GM18507 (cell line): Measurements from ENCODE around the gene CD46.
"Not testable (repeated sequence)": the region's sequence is repeated elsewhere in the genome, so short reads cannot be mapped to it uniquely, and the experiment has no call there.

Experiments
- DNase-seq: peaks from one replicate; pipeline ENCODE4 v3.0.0; 2011; ENCODE audit warnings: low read depth; ENCODE audit not compliant: insufficient read length; ENCODE audit errors: extremely low spot score
- FAIRE-seq: peaks from 2 replicates; lab custom pipeline; 2011; peaks lifted over from hg19 to GRCh38; lab: Jason Lieb, UNC

The CD46 gene

GRCh38 chr1:207748737-207749528 is 2.9 kb upstream of the CD46 start:
- DNase-seq, result no peak
- FAIRE-seq, result no peak

DNA sequence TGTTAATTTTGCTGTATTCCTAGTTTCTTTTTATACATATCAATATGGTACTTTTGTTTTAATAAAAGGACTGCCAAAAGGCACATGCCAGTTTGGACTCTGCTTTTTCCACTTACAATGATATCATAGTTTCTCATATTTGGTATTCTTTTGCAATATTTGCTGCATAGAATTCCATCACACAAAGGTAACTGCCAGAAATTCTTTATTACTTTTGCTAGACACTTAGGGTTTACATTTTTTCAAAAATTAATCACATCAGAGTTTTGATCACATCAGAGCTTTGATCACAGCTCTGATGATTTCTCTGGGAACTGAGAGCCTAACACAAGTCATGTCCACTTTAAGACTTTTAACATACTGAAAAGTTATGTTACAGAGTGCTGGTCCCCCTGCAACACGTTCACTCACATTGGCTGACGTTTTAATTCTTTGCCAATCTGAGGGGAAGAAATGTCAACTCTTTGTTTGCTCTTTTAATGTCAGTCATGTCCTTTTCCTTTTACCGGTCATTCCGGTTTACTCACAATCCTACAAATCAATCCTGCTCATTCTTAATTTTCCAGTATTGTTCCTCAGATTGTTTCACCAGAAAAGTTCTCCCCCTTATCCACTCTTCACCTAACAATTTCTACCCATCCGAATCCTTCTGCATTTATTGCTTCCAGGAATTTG is 1.1 kb upstream of the CD46 start:
- no peak for DNase-seq
- peak; percentile 66 for FAIRE-seq

DNA sequence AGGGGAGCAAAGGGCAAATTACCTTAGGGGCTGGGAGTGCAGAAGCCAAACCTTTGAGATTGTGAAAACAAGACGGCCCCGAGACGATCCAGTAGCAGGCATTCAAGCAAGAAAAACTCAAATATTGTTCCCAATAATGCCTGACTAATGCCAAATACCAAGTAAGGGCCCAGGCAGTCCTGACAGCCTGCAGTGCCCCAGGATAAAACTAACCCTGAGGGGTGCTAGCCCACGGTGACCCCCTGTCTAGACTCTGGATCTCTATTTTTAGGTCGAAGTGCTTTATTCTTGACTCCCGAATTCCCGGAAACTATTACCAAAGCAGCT is 428 bp upstream of the CD46 start:
- not testable (repeated sequence) for FAIRE-seq, DNase-seq

GRCh38 chr1:207752456-207752998 is 673 bp downstream of the CD46 start:
- peak; percentile 5 for FAIRE-seq

GRCh38 chr1:207753611-207754010 is 1.8 kb downstream of the CD46 start:
- FAIRE-seq (no peak), DNase-seq (no peak)

More at GRCh38 chr1:207752456-207752998, 673 bp downstream of the CD46 start:
- DNase-seq, result no peak

DNA sequence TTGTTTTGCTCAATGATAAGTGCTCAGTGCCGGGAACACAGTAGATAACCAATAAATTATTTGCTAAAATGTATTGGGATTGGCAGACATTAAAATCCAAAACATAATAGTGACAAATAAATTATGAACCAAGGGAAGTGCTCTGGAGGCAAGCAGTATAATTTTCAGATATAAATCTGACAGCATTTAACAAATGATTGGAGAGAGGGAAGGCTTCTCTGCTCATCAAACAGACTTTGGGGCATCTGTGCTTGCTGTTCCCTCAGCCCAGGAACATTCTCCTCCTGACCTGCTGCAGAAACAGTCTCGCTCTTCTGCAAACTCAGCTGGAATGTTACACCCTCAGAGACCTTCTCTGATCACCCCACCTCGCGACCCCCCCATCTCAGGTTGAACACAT is 2.2 kb downstream of the CD46 start:
- no peak for FAIRE-seq
- DNase-seq, result no peak

DNA sequence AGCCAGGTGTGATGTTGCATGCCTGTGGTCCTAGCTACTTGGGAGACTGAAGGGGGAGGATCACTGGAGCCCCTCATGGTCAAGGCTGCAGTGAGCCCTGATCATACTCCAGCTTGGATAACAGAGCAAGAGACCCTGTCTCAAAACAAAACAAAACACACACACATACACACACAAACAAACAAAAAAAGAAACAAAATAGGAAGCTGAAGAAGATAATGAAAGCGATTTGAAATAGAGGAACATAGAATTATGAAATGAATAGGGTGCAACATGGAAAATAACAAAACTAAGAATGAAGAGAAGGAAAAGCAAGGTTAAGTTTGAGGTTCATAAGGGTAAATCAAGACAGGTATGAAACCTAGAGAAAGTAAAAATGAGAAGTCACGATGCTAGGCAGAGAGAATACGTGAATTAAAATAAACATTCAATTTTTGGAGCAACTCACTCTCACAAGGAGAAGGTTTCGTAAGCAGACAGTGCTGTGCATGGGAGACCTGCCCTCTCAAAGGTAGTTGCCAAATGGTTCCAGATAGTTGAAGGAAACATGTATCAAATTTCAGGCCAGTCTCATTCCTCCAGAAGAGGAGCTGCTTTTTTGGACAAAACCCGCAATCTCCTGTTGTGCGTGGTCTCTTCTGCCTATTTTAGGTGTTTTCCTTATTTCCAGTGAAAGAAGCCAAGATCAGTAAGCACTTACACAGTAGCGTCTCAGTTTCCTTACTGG is 3.3 kb downstream of the CD46 start:
- DNase-seq (no peak), FAIRE-seq (no peak)

DNA sequence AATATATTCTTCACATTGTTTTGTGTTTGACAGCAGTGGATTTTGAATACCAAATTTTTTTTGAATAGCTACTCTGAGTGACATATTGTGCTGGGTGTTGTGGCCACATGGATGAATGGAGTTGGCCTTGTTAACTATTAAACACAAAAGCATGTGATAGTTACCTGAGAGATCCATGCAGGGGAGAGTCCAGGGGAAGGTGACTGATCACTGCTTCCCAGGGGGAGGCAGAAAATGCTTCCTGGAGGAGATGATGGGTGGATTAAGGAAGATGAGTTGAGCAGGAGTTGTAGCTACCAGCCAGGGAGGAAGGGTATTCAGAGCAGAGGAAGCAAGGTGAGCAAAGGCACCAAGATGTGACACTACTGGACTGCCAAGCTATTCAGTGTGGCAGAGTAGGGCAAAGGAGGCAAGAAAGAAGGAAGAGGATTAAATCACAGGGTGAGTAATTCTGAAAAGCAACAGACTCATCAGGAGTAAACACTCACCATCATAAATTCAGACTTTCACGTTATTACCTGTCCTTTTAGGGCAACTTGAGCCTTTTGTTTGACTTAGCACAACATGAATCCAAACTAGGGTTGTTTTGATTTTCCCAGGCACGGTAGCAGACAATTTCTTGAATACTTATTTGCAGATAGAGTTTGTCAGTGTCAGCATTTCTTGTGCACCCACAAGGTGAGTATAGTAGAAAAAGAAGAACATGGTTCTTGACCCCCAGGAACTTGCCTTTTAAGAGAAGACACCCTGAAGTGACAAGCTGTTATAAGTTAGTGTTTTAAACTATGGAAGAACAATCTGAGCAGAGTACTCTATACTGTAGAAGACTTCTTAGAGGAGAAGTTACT is 4.2 kb downstream of the CD46 start:
- no peak for DNase-seq
- FAIRE-seq, result no peak

- FAIRE-seq (no peak), DNase-seq (no peak)
Observed at GRCh38 chr1:207762622-207763021, 10.8 kb downstream of the CD46 start.

DNA sequence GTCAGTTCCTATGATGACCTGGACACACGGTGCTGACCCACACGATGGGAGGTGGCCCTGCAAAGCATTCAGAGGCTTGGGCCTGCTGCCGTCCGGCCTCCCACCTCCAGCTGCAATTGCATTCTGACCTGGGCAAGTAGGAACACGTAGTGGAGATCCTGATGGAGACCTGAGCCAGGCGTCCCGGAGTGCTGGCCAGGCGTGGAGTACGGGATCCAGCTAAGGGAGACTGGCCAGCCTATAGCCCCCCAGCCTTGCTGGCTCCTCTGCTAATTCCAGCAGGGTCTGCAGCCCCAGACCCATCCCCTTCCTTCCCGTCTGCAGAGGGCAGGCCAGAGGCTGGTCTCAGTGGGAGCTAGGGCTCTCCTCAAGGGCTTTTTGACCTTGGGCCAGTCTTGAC is 11.2 kb downstream of the CD46 start:
- FAIRE-seq (no peak), DNase-seq (no peak)

DNA sequence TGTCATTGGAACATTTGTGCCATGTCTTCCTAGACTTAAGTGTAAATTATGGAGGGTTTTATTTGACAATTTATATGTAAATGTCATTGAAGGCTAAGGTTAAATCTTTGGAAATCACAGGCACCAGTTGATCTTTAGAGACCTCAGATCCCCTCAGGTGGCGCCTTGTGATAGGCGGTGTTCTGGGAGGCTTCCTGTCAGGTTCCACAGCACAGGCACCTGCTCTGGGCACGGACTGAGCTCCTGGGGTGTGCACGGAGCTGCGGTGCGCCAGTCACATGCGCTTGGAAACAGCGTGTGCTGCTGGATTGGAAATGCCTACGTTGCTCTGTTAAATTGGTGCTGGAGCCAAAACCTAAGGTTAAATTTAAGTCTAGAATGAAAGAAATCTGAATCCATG is 12.1 kb downstream of the CD46 start:
- DNase-seq, result no peak

DNA sequence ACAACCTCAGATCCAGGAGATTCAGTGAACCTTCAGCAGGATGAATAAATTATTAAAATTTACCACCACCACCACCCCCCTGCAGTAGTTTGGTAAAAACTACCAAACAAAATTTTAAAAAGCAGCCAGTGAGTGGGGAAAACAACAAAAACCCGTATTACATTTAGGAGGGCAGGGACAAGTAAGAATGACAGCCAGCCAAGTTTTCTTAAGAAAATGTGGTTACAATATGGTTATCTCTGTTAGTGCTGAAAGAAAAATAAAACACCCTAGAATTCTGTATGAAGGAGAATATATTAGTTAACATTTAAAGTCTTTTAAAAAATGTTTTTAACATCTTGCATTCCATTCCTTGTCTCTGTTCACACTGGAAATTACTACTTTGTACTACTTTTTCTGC is 14.7 kb downstream of the CD46 start:
- DNase-seq, result no peak
- no peak for FAIRE-seq

More for the DNA sequence above, 12.1 kb downstream of the CD46 start:
- no peak for FAIRE-seq

- not testable (repeated sequence) for DNase-seq, FAIRE-seq
Observed at GRCh38 chr1:207770514-207770913, 18.7 kb downstream of the CD46 start.

DNA sequence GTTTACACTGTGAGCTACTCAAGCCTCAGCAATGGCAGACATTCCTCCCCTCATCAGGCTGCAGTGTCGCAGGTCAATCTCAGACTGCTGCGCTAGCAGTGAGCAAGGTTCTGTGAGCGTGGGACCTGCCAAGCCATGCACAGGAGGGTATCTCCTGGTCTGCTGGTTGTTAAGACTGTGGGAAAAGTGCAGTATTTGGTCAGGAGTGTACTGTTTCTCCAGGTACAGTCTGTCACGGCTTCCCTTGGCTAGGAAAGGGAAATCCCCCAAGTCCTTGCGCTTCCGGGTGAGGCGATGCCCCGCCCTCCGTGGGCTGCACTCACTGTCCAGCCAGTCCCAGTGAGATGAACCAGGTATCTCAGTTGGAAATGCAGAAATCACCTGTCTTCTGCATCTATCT is 24.2 kb downstream of the CD46 start:
- DNase-seq, FAIRE-seq: not testable (repeated sequence)

GRCh38 chr1:207777412-207777811 is 25.6 kb downstream of the CD46 start:
- DNase-seq, result not testable (repeated sequence)
- peak; percentile 29 for FAIRE-seq

DNA sequence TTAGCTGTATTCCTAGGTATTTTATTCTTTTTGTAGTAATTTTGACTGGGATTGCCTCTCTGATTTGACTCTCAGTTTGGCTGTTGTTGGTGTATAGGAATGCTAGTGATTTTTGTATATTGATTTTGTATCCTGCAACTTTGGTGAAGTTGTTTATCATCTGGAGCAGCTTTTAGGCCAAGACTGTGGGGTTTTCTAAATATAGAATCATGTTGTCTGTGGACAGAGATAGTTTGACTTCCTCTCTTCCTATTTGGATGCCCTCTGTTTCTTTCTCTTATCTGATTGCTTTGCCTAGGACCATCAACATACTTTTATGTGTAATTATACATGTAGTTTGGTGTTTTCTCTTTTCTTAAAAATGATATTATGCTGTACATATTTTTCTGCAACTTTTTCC is 27.2 kb downstream of the CD46 start:
- FAIRE-seq, result no peak
- no peak for DNase-seq

DNA sequence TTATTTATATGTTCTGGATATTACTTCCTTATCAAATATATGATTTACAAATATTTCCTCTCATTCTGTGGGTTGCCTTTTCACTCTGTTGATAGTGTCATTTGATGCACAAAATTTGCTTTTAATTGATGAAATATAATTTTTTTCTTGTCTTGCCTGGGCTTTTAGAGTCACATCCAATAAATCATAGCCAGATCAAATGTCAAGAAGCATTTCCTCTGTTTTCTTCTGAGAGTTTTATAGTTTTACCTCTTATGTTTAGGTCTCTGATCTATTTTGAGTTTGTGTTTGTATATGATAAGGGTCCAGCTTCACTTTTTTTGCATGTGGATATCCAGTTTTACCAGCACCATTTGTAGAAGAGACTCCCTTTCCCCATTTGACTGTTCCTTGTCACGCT is 29.5 kb downstream of the CD46 start:
- no peak for FAIRE-seq
- no peak for DNase-seq

- no peak for DNase-seq
- FAIRE-seq, result no peak
Observed at GRCh38 chr1:207787776-207788175, 35.9 kb downstream of the CD46 start.

- no peak for DNase-seq
- FAIRE-seq, result no peak
Observed at GRCh38 chr1:207789386-207789785, 37.5 kb downstream of the CD46 start.
